ENCODE data around the gene BCR.

- TF ChIP-seq, protein P1, sequence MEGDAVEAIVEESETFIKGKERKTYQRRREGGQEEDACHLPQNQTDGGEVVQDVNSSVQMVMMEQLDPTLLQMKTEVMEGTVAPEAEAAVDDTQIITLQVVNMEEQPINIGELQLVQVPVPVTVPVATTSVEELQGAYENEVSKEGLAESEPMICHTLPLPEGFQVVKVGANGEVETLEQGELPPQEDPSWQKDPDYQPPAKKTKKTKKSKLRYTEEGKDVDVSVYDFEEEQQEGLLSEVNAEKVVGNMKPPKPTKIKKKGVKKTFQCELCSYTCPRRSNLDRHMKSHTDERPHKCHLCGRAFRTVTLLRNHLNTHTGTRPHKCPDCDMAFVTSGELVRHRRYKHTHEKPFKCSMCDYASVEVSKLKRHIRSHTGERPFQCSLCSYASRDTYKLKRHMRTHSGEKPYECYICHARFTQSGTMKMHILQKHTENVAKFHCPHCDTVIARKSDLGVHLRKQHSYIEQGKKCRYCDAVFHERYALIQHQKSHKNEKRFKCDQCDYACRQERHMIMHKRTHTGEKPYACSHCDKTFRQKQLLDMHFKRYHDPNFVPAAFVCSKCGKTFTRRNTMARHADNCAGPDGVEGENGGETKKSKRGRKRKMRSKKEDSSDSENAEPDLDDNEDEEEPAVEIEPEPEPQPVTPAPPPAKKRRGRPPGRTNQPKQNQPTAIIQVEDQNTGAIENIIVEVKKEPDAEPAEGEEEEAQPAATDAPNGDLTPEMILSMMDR (IDR thresholded peaks at IDR 0.05): no peak
- TF ChIP-seq POLR2A (IDR thresholded peaks at IDR 0.05): no peak
Observed at GRCh38 chr22:23284504-23285033, 104.3 kb downstream of the BCR start.
